Trophoblast cell (in vitro differentiated cells and primary cell): ENCODE results near the gene TGFB1.

ENCODE experiments used
- DNase-seq, 2 donors: peaks; one replicate each; pipeline ENCODE4 v3.0.0-alpha.2; 2016
- H2AFZ ChIP-seq: 2 replicates; pipeline ENCODE4 v1.6.1; 2013; ENCODE audit warnings: low read length, moderate library complexity, mild to moderate bottlenecking; ENCODE audit not compliant: insufficient read depth, poor library complexity
- H2AK5ac ChIP-seq: 2 replicates; pipeline ENCODE4 v1.6.1; 2013; ENCODE audit warnings: mild to moderate bottlenecking, low read length
- H2BK120ac ChIP-seq: 2 replicates; pipeline ENCODE4 v1.6.1; 2013; ENCODE audit warnings: low read length, mild to moderate bottlenecking, moderate library complexity; ENCODE audit not compliant: insufficient read depth, poor library complexity
- H2BK12ac ChIP-seq: 2 replicates; pipeline ENCODE4 v1.6.1; 2013; ENCODE audit warnings: mild to moderate bottlenecking, low read length, moderate library complexity
- H2BK5ac ChIP-seq: 2 replicates; pipeline ENCODE4 v1.6.1; 2013; ENCODE audit warnings: low read length, low read depth, moderate library complexity, mild to moderate bottlenecking; ENCODE audit not compliant: poor library complexity
- H3K14ac ChIP-seq: 2 replicates; pipeline ENCODE4 v1.6.1; 2013; ENCODE audit warnings: mild to moderate bottlenecking, low read length
- H3K18ac ChIP-seq: 2 replicates; pipeline ENCODE4 v1.6.1; 2013; ENCODE audit warnings: mild to moderate bottlenecking, low read length
- H3K23ac ChIP-seq: 2 replicates; pipeline ENCODE4 v1.6.1; 2013; ENCODE audit warnings: low read length
- H3K27ac ChIP-seq: 2 replicates; pipeline ENCODE4 v1.5.1; 2013; ENCODE audit warnings: low read depth, mild to moderate bottlenecking, inconsistent platforms, low read length, moderate library complexity
- H3K27me3 ChIP-seq: 2 replicates; pipeline ENCODE4 v1.6.1; 2013; ENCODE audit warnings: inconsistent platforms, mild to moderate bottlenecking, low read length, moderate library complexity; ENCODE audit not compliant: insufficient read depth
- H3K36me3 ChIP-seq, 2 experiments: 1 replicate in 1 of 2; 2 replicates in 1 of 2; pipeline ENCODE4 v1.6.1; 2013; ENCODE audit warnings: low read length in 2 of 2, mild to moderate bottlenecking in 2 of 2, moderate library complexity in 1 of 2; ENCODE audit not compliant: insufficient read depth in 2 of 2, control insufficient read depth in 1 of 2
- H3K4ac ChIP-seq: 2 replicates; pipeline ENCODE4 v1.6.1; 2013; ENCODE audit warnings: low read depth, mild to moderate bottlenecking, low read length, moderate library complexity
- H3K4me1 ChIP-seq, 2 experiments: 1 replicate in 1 of 2; 2 replicates in 1 of 2; pipeline ENCODE4 v1.6.1; 2013; ENCODE audit warnings: low read length in 2 of 2, mild to moderate bottlenecking in 2 of 2, moderate library complexity in 1 of 2; ENCODE audit not compliant: insufficient read depth in 2 of 2, control insufficient read depth in 1 of 2
- H3K4me2 ChIP-seq: 2 replicates; pipeline ENCODE4 v1.6.1; 2013; ENCODE audit warnings: inconsistent platforms, mild to moderate bottlenecking, low read length, moderate library complexity
- H3K4me3 ChIP-seq: 2 replicates; pipeline ENCODE4 v1.5.1; 2013; ENCODE audit warnings: mild to moderate bottlenecking, low read depth, low read length, inconsistent platforms
- H3K79me1 ChIP-seq: one replicate; pipeline ENCODE4 v1.6.1; 2013; ENCODE audit warnings: low read length
- H3K79me2 ChIP-seq: 2 replicates; pipeline ENCODE4 v1.6.1; 2013; ENCODE audit warnings: low read length, mild to moderate bottlenecking; ENCODE audit not compliant: control insufficient read depth, insufficient read depth, poor library complexity
- H3K9ac ChIP-seq: 2 replicates; pipeline ENCODE4 v1.6.1; 2013; ENCODE audit warnings: mild to moderate bottlenecking, low read length
- H3K9me3 ChIP-seq: 2 replicates; pipeline ENCODE4 v1.6.1; 2013; ENCODE audit warnings: low read depth, mild to moderate bottlenecking, control low read depth, inconsistent platforms, low read length; ENCODE audit not compliant: insufficient read depth
- H4K12ac ChIP-seq: 2 replicates; pipeline ENCODE4 v1.6.1; 2013; ENCODE audit warnings: low read depth, mild to moderate bottlenecking, low read length, moderate library complexity
- H4K8ac ChIP-seq: 2 replicates; pipeline ENCODE4 v1.6.1; 2013; ENCODE audit warnings: low read depth, mild to moderate bottlenecking, low read length, moderate library complexity
- H4K91ac ChIP-seq: one replicate; pipeline ENCODE4 v1.6.1; 2013; ENCODE audit warnings: low read depth, mild to moderate bottlenecking, low read length, moderate library complexity
- WGBS: extraction: QIAGEN DNeasy Blood & Tissue Kit; methylation state at CpG from one replicate; pipeline ENCODE4 v1.1.7; 2013; ENCODE audit warnings: missing lambda C conversion rate; ENCODE audit not compliant: insufficient read length, insufficient coverage; ENCODE audit errors: extremely low coverage; 5-methylcytosine and 5-hydroxymethylcytosine counted together

TGFB1 gene

DNA sequence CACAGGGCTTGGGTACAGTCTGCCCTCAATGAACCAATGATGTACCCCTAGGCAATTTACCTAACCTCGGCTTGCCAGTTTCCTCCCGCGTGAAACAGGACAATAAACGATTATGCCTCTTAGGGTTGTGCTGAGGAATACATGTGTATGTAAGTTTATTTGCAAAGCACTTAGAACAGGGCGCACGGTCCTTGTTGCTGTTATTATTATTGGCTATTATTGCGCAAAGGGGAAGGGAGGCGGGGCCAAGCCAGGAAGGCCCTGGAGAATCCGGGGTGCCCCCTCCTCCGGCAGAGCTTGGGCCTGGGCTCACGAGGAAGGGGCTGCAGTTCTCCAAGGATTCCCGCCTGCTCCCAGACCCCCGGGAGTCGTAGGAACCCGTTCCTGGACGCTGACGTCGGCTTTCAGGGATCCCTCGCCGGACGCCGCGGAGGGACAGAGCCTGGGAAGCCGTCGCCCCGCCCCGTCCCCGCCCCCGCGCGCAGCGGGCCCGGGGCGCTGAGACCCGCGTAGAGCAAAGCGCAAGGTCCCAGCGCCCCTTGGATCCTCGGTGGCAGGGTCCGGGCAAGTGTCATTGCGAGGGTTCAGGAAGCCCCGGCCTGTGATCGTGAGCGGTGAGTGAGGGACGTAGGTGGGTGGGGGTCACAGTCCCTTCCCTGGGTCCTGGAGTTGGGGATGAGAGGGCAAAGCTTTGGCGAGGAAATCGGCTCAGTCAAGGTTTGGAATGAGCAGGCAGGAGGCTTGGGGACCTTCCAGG is 22.7 kb upstream of the TGFB1 start, which contains the start of gene TMEM91:
TMEM91 (plus strand) TSS at position 293 of the 757 bp plus-strand sequence. CDS start 1,777 bp downstream, outside the sequence.
- whole genome bisulfite sequencing: no CpG with 5 or more reads among the region's 47 CpGs
- no peak within 1 kb of the TSS for H3K23ac ChIP-seq
- peak within 1 kb of the TSS; percentile 72 for H3K18ac ChIP-seq
- H3K36me3 ChIP-seq: peaks cover 0 to 2% of the 10 kb centered on the region in 2 experiments
- H4K8ac ChIP-seq: peak within 1 kb of the TSS; percentile 75
- H2BK120ac ChIP-seq: peak within 1 kb of the TSS; percentile 34
- H3K27ac ChIP-seq: no peak within 1 kb of the TSS
- H2AK5ac ChIP-seq: no peak within 1 kb of the TSS
- H4K12ac ChIP-seq: peak within 1 kb of the TSS; percentile 34
- H3K14ac ChIP-seq: peak within 1 kb of the TSS; percentile 45
- peak within 1 kb of the TSS; percentile 86 for H3K4me2 ChIP-seq
- no peaks in the 10 kb centered on the region for H3K27me3 ChIP-seq
- peak within 1 kb of the TSS; percentile 69 for H3K4me3 ChIP-seq
- H3K9me3 ChIP-seq: peaks cover 3% of the 10 kb centered on the region
- peak within 1 kb of the TSS; percentile 25 for H4K91ac ChIP-seq
- no peaks in the 10 kb centered on the region for H3K4me1 ChIP-seq
- H3K79me2 ChIP-seq: no peaks in the 10 kb centered on the region
- peak within 1 kb of the TSS; percentile 62 for H3K9ac ChIP-seq
- peak in 1 of 2 donors; percentile 60 for DNase-seq
- H2BK12ac ChIP-seq: no peak within 1 kb of the TSS
- H2BK5ac ChIP-seq: no peak within 1 kb of the TSS
- H3K4ac ChIP-seq: no peak within 1 kb of the TSS
- peaks cover 3% of the 10 kb centered on the region for H3K79me1 ChIP-seq
- peak within 1 kb of the TSS; percentile 79 for H2AFZ ChIP-seq

GRCh38 chr19:41373993-41374392 is 20.3 kb upstream of the TGFB1 start:
- Histone ChIP-seq H3K4me3 (no peak overlapping the region), H3K4me2 (no peak overlapping the region), H3K14ac (no peak overlapping the region), H3K9ac (no peak overlapping the region), H3K36me3 (peaks cover 0 to 2% of the 10 kb centered on the region in 2 experiments), H3K23ac (no peak overlapping the region), H2BK12ac (no peak overlapping the region), H3K27me3 (no peaks in the 10 kb centered on the region), H3K18ac (no peak overlapping the region), H3K4ac (no peak overlapping the region), H2AFZ (no peak overlapping the region), H3K9me3 (peaks cover 3% of the 10 kb centered on the region), H2AK5ac (no peak overlapping the region), H3K79me2 (no peaks in the 10 kb centered on the region), H3K4me1 (no peaks in the 10 kb centered on the region), H3K79me1 (peaks cover 3% of the 10 kb centered on the region), H4K91ac (no peak overlapping the region), H4K8ac (no peak overlapping the region), H2BK5ac (no peak overlapping the region), H4K12ac (no peak overlapping the region), H3K27ac (no peak overlapping the region), H2BK120ac (no peak overlapping the region)
- no CpG with 5 or more reads among the region's 12 CpGs for WGBS
- DNase-seq: peak; percentile 60 to 72

DNA sequence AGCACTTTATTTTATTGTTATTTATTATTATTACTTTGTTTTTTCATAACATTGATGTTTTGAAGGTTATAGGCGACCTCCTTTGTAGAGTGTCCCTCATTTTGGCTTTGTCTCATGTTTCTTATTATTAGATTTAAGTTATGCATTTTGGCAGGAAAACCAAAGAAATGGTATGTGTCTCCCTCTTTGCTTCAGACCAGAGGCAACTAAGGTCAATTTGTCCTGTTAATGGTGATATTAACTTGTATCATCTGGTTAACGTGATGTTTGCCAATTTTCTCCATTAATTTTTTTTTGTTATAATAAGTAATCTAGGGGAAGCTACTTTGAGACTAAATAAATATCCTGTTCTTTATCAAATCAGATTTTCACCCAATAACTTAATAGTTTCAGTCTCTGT is 18.8 kb upstream of the TGFB1 start:
- Histone ChIP-seq H2AK5ac (no peak overlapping the region), H3K14ac (no peak overlapping the region), H3K9me3 (peaks cover 1% of the 10 kb centered on the region), H3K23ac (no peak overlapping the region), H3K4me3 (no peak overlapping the region), H2AFZ (no peak overlapping the region), H3K18ac (no peak overlapping the region), H3K79me1 (peaks cover 3% of the 10 kb centered on the region), H2BK12ac (no peak overlapping the region), H4K91ac (no peak overlapping the region), H3K79me2 (no peaks in the 10 kb centered on the region), H3K27me3 (no peaks in the 10 kb centered on the region), H3K4me1 (no peaks in the 10 kb centered on the region), H2BK120ac (no peak overlapping the region), H3K4ac (no peak overlapping the region), H3K36me3 (no peaks in the 10 kb centered on the region), H4K12ac (no peak overlapping the region), H3K27ac (no peak overlapping the region), H3K4me2 (no peak overlapping the region), H4K8ac (no peak overlapping the region), H2BK5ac (no peak overlapping the region), H3K9ac (no peak overlapping the region)
- DNase-seq: no peak
- no CpG with 5 or more reads among the region's 2 CpGs for WGBS

DNA sequence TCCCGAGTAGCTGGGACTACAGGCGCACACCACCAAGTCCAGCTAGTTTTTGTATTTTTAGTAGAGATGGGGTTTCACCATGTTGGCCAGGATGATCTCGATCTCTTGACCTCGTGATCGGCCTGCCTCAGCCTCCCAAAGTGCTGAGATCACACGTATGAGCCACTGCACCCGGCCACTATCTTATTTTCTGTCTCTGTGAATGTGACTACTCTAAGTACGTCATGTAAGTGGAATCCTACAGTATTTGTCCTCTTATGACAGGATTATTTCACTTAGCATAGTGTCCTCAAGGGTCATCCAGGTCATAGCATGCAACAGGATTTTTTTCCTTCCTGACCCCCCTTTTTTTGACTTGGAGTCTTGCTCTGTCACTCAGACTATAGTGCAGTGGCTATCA is 17.8 kb upstream of the TGFB1 start:
- WGBS: no CpG with 5 or more reads among the region's 8 CpGs

More for the DNA sequence above, 17.8 kb upstream of the TGFB1 start:
- Histone ChIP-seq H3K9ac (no peak overlapping the region), H2BK120ac (no peak overlapping the region), H3K9me3 (peaks cover 1% of the 10 kb centered on the region), H3K79me2 (no peaks in the 10 kb centered on the region), H4K8ac (no peak overlapping the region), H2AFZ (no peak overlapping the region), H4K12ac (no peak overlapping the region), H2AK5ac (no peak overlapping the region), H3K4ac (no peak overlapping the region), H3K79me1 (peaks cover 3% of the 10 kb centered on the region), H3K4me3 (no peak overlapping the region), H3K14ac (no peak overlapping the region), H3K27ac (no peak overlapping the region), H3K23ac (no peak overlapping the region), H3K4me2 (no peak overlapping the region), H2BK5ac (no peak overlapping the region), H3K36me3 (no peaks in the 10 kb centered on the region), H4K91ac (no peak overlapping the region), H3K18ac (no peak overlapping the region), H3K4me1 (no peaks in the 10 kb centered on the region), H2BK12ac (no peak overlapping the region), H3K27me3 (no peaks in the 10 kb centered on the region)
- peak; percentile 74 to 82 for DNase-seq
